UCSD-AML1 (cell line): ENCODE data around the gene PPFIA4.
"Not testable (repeated sequence)": the region's sequence is repeated elsewhere in the genome, so short reads cannot be mapped to it uniquely, and the experiment has no call there.

Source experiments
- DNase-seq: peaks from one replicate; lab custom pipeline; 2025; ENCODE audit not compliant: unreplicated experiment; lab: John Stamatoyannopoulos, UW

PPFIA4 gene

GRCh38 chr1:203026031-203026665 is at the start of gene PPFIA4:
PPFIA4 (plus strand) TSS chr1:203026491; CDS start chr1:203039009, 12,518 bp downstream.
- peak; percentile 54 for DNase-seq

GRCh38 chr1:202976633-202977032 is 49.7 kb upstream of the PPFIA4 start:
- no peak for DNase-seq

- no peak for DNase-seq
Observed at GRCh38 chr1:202979459-202979858, 46.8 kb upstream of the PPFIA4 start.

GRCh38 chr1:202981939-202982338 is 44.4 kb upstream of the PPFIA4 start:
- DNase-seq = no peak

GRCh38 chr1:202982715-202983430 is 43.4 kb upstream of the PPFIA4 start:
- no peak for DNase-seq

GRCh38 chr1:202986120-202986519 is 40.2 kb upstream of the PPFIA4 start:
- DNase-seq = not testable (repeated sequence)

GRCh38 chr1:202987255-202987654 is 39.0 kb upstream of the PPFIA4 start:
- DNase-seq = no peak

- peak; percentile 32 for DNase-seq
Observed at GRCh38 chr1:202987922-202988583, 38.2 kb upstream of the PPFIA4 start.

- no peak for DNase-seq
Observed at GRCh38 chr1:202989879-202990278, 36.4 kb upstream of the PPFIA4 start.

- no peak for DNase-seq
Observed at GRCh38 chr1:202991112-202991511, 35.2 kb upstream of the PPFIA4 start.

GRCh38 chr1:202994756-202995155 is 31.5 kb upstream of the PPFIA4 start:
- no peak for DNase-seq

- DNase-seq = peak; percentile 44
Observed at GRCh38 chr1:202998836-202999750, 27.2 kb upstream of the PPFIA4 start.

- DNase-seq = no peak
Observed at GRCh38 chr1:203000217-203000944, 25.9 kb upstream of the PPFIA4 start.

- no peak for DNase-seq
Observed at GRCh38 chr1:203001986-203002385, 24.3 kb upstream of the PPFIA4 start.

GRCh38 chr1:203002951-203003350 is 23.3 kb upstream of the PPFIA4 start:
- no peak for DNase-seq

- DNase-seq = not testable (repeated sequence)
Observed at GRCh38 chr1:203005395-203006142, 20.7 kb upstream of the PPFIA4 start.

GRCh38 chr1:203006948-203007871 is 19.1 kb upstream of the PPFIA4 start, which contains the start of gene TMEM183A:
TMEM183A (plus strand) TSS chr1:203007374; CDS start chr1:203007466, 92 bp downstream.
- DNase-seq = peak; percentile 92

- no peak for DNase-seq
Observed at GRCh38 chr1:203009185-203009584, 17.1 kb upstream of the PPFIA4 start.
